ENCODE results near the gene TPTE.
"Not testable (repeated sequence)": the region's sequence is repeated elsewhere in the genome, so short reads cannot be mapped to it uniquely, and the experiment has no call there.

The TPTE gene
- long read RNA-seq = 0 reads

DNA sequence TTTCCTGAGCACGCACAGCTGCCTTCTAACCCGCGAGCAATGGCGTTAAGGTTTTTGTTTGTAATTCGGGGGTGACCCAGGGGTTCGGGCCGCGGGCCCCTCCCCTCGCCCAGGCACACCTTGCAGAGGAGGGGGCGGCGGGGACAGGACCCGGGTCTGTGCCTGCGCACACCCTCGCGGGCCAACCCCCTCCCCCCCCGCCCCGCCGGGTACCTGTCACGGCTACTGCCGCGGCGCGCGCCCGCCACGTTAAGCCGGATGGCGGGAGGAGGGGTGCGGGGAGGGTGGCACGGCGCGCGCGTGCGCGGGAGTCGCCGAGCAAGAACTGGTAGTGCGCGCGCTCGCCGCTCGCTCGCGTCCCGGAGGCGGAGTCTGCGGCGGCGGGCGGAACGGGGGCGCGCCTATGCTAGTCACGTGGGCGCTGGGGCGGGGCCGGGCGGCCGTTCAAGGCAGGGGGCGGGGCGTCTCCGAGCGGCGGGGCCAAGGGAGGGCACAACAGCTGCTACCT, at the start of gene TPTE:
TPTE (plus strand) TSS at position 493 of the 508 bp plus-strand sequence. CDS start 17,141 bp downstream, outside the sequence.
- no peak within 1 kb of the TSS for H3K27ac ChIP-seq (replicated peaks)
- no peaks in the 10 kb centered on the region for H3K27me3 ChIP-seq (ENCODE audit: insufficient read depth, poor library complexity, severe bottlenecking)
- no peak for TF ChIP-seq SPI1 (IDR thresholded peaks at IDR 0.05; ENCODE audit: borderline replicate concordance, low read depth)
- no peak for TF ChIP-seq POLR2AphosphoS5 (IDR thresholded peaks at IDR 0.05; ENCODE audit: low read depth)
- TF ChIP-seq GABPA (IDR thresholded peaks at IDR 0.05; ENCODE audit: low read depth) = no peak
- no peak within 1 kb of the TSS for H3K4me3 ChIP-seq (replicated peaks; ENCODE audit: insufficient read depth, low read length)
- no peak for DNase-seq (ENCODE audit: low read depth in 1 of 2, low spot score in 1 of 2)

DNA sequence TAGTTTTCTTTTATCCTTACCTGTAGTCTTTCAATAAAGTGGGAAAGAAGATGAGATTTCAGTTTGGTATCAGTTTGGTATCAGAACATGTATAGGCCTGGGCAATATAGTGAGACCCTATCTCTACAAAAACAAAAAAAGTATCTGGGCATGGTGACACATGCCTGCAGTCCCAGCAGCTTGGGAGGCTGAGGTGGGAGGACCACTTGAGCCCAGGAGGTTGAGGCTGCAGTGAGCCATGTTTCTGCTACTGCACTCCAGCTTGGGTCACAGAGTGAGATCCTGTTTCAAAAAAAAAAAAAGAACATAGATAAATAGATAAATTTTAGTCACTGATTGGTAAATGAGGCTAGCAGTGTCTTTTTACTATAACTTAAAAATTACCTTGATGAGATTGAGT, 49.4 kb upstream of the TPTE start:
- H3K27ac ChIP-seq (replicated peaks); DNase-seq (ENCODE audit: low read depth in 1 of 2, low spot score in 1 of 2); H3K4me3 ChIP-seq (replicated peaks; ENCODE audit: insufficient read depth, low read length); H3K27me3 ChIP-seq (ENCODE audit: insufficient read depth, poor library complexity, severe bottlenecking): not testable (repeated sequence)

DNA sequence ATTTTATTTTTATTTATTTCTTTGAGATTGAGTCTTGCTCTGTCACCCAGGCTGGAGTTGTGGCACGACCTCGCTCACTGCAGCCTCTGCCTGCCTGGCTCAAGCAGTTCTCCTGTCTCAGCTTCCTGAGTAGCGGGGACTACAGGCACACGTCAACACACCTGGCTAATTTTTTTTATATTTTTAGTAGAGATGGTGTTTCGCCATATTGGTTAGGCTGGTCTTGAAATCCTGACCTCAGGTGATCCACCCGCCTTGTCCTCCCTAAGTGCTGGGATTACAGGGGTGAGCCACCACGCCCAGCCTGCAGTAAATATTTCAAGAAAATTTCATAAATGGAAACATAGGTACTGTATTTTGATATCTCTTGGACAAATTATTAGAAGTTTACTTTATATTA, 43.6 kb upstream of the TPTE start:
- H3K27ac ChIP-seq (replicated peaks); H3K4me3 ChIP-seq (replicated peaks; ENCODE audit: insufficient read depth, low read length); DNase-seq (ENCODE audit: low read depth in 1 of 2, low spot score in 1 of 2); H3K27me3 ChIP-seq (ENCODE audit: insufficient read depth, poor library complexity, severe bottlenecking): not testable (repeated sequence)

DNA sequence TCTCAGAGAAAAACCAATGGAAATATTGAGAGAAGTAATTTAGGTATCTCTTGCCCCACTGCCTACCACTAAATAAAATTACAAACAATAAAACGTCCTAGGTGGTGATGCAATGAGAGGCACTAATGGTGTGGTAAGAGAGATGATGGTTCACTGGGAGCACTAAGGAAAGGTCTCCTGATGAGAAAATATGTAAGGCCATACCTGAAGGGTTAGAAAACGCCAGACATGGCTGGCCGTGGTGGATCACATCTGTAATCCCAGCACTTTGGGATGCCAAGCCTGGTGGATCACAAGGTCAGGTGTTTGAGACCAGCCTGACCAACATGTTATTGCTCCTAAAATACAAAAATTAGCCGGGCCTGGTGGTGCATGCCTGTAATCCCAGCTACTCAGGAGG, 41.5 kb upstream of the TPTE start:
- H3K27ac ChIP-seq (replicated peaks); H3K4me3 ChIP-seq (replicated peaks; ENCODE audit: insufficient read depth, low read length); DNase-seq (ENCODE audit: low read depth in 1 of 2, low spot score in 1 of 2); H3K27me3 ChIP-seq (ENCODE audit: insufficient read depth, poor library complexity, severe bottlenecking): not testable (repeated sequence)

DNA sequence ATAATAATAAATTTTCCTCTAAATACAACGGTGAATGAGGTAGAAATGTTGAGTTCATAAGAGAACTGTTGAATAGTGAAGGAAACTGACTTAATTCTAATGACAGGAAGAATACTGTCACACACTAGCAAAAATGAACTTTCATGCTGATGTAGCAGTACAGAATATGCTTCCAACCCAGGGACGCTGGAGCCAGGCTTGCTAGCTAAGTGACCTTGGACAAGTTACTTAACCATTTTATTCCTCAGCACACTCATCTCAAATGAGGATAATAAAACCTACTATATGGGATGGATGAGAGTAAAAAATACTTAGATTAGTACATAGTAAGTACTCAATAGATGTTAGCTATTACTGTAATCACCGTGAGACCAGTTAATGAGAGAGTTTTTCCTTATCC, 36.5 kb upstream of the TPTE start:
- H3K27me3 ChIP-seq (ENCODE audit: insufficient read depth, poor library complexity, severe bottlenecking); H3K27ac ChIP-seq (replicated peaks); DNase-seq (ENCODE audit: low read depth in 1 of 2, low spot score in 1 of 2); H3K4me3 ChIP-seq (replicated peaks; ENCODE audit: insufficient read depth, low read length): not testable (repeated sequence)

DNA sequence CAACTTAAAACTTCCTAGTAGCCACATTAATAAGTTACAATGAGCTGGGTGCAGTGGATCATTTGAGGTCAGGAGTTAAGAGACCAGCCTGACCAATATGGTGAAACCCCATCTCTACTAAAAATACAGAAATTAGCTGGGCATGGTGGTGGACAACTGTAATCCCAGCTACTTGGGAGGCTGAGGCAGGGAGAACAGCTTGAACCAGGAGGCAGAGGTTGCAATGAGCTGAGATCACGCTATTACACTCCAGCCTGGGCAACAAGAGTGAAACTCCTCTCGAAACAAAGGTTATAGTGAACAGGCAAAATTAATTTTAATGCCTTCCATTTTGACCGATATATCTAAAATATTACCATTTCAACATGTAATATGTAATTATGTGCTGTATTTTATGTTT, 30.9 kb upstream of the TPTE start:
- H3K4me3 ChIP-seq (replicated peaks; ENCODE audit: insufficient read depth, low read length); DNase-seq (ENCODE audit: low read depth in 1 of 2, low spot score in 1 of 2); H3K27me3 ChIP-seq (ENCODE audit: insufficient read depth, poor library complexity, severe bottlenecking); H3K27ac ChIP-seq (replicated peaks): not testable (repeated sequence)

DNA sequence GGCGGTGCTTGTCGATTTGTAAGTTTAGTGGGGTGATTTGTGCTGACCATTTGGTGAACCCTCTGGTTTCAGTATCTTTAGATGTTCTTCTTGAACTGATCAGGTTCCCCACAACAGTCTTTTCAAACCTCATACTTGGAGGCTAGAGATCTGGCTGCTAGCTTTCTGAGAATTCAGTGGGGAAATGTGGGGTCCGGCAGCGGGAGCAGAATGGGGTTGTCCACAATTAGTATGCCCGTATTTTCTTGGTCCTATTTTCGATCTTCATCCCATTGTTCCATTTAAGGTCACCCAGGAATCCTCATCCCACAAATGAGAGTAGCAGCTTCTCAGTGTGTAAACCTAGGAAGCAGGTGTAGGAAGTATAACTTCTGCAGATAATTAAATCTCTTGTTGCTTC, 10.3 kb upstream of the TPTE start:
- Histone ChIP-seq H3K27ac (replicated peaks) (no peak overlapping the region), H3K4me3 (replicated peaks; ENCODE audit: insufficient read depth, low read length) (no peak overlapping the region), H3K27me3 (ENCODE audit: insufficient read depth, poor library complexity, severe bottlenecking) (no peaks in the 10 kb centered on the region)
- TF ChIP-seq, protein P1, sequence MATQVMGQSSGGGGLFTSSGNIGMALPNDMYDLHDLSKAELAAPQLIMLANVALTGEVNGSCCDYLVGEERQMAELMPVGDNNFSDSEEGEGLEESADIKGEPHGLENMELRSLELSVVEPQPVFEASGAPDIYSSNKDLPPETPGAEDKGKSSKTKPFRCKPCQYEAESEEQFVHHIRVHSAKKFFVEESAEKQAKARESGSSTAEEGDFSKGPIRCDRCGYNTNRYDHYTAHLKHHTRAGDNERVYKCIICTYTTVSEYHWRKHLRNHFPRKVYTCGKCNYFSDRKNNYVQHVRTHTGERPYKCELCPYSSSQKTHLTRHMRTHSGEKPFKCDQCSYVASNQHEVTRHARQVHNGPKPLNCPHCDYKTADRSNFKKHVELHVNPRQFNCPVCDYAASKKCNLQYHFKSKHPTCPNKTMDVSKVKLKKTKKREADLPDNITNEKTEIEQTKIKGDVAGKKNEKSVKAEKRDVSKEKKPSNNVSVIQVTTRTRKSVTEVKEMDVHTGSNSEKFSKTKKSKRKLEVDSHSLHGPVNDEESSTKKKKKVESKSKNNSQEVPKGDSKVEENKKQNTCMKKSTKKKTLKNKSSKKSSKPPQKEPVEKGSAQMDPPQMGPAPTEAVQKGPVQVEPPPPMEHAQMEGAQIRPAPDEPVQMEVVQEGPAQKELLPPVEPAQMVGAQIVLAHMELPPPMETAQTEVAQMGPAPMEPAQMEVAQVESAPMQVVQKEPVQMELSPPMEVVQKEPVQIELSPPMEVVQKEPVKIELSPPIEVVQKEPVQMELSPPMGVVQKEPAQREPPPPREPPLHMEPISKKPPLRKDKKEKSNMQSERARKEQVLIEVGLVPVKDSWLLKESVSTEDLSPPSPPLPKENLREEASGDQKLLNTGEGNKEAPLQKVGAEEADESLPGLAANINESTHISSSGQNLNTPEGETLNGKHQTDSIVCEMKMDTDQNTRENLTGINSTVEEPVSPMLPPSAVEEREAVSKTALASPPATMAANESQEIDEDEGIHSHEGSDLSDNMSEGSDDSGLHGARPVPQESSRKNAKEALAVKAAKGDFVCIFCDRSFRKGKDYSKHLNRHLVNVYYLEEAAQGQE (IDR thresholded peaks at IDR 0.05; ENCODE audit: insufficient replicate concordance, low read depth) = no peak
- no peak for DNase-seq (ENCODE audit: low read depth in 1 of 2, low spot score in 1 of 2)

DNA sequence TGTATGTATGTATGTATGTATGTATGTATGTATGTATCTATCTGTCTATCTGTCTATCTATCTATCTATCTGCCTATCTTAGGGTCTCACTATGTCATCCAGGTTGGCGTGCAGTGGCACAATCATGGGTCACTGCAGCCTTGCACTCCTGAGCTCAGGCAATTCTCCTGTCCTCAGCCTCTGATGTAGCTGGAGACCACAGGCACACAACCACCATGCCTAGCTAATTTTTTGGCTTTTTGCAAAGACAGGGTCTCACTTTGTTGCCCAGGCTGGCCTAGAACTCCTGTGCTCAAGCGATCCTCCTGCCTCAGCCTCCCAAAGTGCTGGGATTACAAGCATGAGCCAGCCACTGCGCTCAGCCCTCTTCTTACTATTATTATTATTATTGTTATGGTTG, 4.5 kb upstream of the TPTE start:
- not testable (repeated sequence) for H3K27ac ChIP-seq (replicated peaks); H3K27me3 ChIP-seq (ENCODE audit: insufficient read depth, poor library complexity, severe bottlenecking); DNase-seq (ENCODE audit: low read depth in 1 of 2, low spot score in 1 of 2); H3K4me3 ChIP-seq (replicated peaks; ENCODE audit: insufficient read depth, low read length)

DNA sequence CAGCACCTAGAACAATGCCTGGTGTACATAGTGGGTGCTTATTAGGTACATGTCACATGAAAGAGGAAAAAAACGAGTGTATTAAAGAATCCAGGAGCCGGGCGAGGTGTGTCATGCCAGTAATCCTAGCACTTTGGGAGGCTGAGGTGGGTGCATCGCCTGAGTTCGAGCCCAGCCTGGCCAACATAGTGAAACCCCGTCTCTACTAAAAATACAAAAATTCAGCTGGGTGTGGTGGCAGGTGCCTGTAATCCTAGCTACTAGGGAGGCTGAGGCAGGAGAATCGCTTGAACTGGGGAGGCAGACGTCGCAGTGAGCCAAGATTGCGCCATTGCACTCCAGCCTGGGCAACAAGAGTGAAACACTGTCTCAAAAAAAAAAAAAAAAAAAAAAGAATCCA, 3.5 kb upstream of the TPTE start:
- not testable (repeated sequence) for H3K4me3 ChIP-seq (replicated peaks; ENCODE audit: insufficient read depth, low read length); H3K27ac ChIP-seq (replicated peaks); H3K27me3 ChIP-seq (ENCODE audit: insufficient read depth, poor library complexity, severe bottlenecking); DNase-seq (ENCODE audit: low read depth in 1 of 2, low spot score in 1 of 2)

DNA sequence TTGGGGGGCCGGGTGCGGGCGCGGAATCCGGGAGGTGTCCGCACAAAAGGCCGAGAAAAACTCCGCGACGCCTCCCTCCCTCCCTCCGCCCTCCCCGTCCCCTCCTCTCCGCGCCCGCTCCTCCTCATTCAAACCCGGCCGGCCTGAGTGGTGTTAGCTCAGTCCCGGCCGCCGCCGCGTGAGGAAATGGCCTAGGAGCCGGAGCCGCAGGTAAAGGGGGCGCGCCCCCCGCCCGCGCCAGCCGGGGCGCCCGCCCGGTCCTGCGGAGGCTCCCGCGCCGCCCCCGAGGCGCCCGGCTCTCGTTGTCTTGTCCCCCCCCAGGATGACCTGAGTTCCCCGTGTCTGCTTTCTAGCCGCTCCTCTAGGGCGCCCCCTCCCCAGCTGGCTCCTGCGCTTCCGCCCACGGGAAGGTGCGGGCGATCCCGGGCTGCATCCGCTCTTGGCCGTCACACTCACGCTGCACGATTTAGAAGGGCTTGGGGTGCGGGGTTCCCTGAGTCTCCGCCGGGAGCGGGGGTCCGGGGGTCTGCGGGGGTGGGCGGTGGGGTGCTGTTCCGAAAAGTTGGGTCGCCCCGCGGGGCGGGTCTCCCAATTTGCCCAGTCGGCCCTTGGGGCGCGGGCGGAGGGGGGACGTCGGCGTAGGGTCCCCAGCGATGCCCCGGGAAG, 585 bp downstream of the TPTE start:
- DNase-seq (ENCODE audit: low read depth in 1 of 2, low spot score in 1 of 2); H3K4me3 ChIP-seq (replicated peaks; ENCODE audit: insufficient read depth, low read length); H3K27me3 ChIP-seq (ENCODE audit: insufficient read depth, poor library complexity, severe bottlenecking); H3K27ac ChIP-seq (replicated peaks): not testable (repeated sequence)
